GM12875 (cell line): ENCODE results near the gene LAMA2.

Experiments
- H3K4me3 ChIP-seq: one replicate; pipeline ENCODE4 v1.5.1; 2011; ENCODE audit warnings: low read depth, low read length, control low read depth
- CTCF ChIP-seq: IDR thresholded peaks from 2 replicates; pipeline ENCODE4 v1.5.1; 2011; ENCODE audit warnings: low read depth, mild to moderate bottlenecking, control low read depth, inconsistent platforms, low read length, moderate library complexity, borderline replicate concordance; ENCODE audit not compliant: insufficient read depth

The LAMA2 gene

GRCh38 chr6:129194306-129194941, 311.5 kb downstream of the LAMA2 start:
- H3K4me3 ChIP-seq, result no peak overlapping the region
- no peak for TF ChIP-seq CTCF

- TF ChIP-seq CTCF, result no peak
- no peak overlapping the region for H3K4me3 ChIP-seq
Measured at GRCh38 chr6:129195161-129195560, 312.2 kb downstream of the LAMA2 start.

GRCh38 chr6:129195643-129196042, 312.7 kb downstream of the LAMA2 start:
- TF ChIP-seq CTCF, result no peak
- H3K4me3 ChIP-seq, result no peak overlapping the region

GRCh38 chr6:129197154-129197553, 314.2 kb downstream of the LAMA2 start:
- no peak overlapping the region for H3K4me3 ChIP-seq
- TF ChIP-seq CTCF, result no peak

- no peak for TF ChIP-seq CTCF
- H3K4me3 ChIP-seq, result no peak overlapping the region
Measured at GRCh38 chr6:129200151-129200550, 317.2 kb downstream of the LAMA2 start.

- TF ChIP-seq CTCF, result no peak
- no peak overlapping the region for H3K4me3 ChIP-seq
Measured at GRCh38 chr6:129203190-129203900, 320.4 kb downstream of the LAMA2 start.

GRCh38 chr6:129206821-129207220, 323.9 kb downstream of the LAMA2 start:
- no peak for TF ChIP-seq CTCF
- H3K4me3 ChIP-seq, result no peak overlapping the region
